Small intestine (tissue), 7 donors: ENCODE measurements around the gene SLC66A1. TPM values are rescaled to one million over a fixed set of nuclear protein-coding genes. Genes with fewer than 3 reads are reported as not detected.

Experiments used
- DNase-seq, 2 donors: peaks; one replicate each; pipeline versions ENCODE4 v3.0.0 to v3.0.0-alpha.2; 2013
- FAIRE-seq: peaks from 2 replicates; lab custom pipeline; 2012; peaks lifted over from hg19 to GRCh38; lab: Jason Lieb, UNC
- H3K27ac ChIP-seq, 3 donors: one replicate each; pipeline ENCODE4 v1.5.1; 2013; ENCODE audit warnings: low read length in 2 of 3, mild to moderate bottlenecking in 2 of 3, control low read depth in 1 of 3, inconsistent platforms in 1 of 3, low read depth in 1 of 3, moderate library complexity in 1 of 3
- H3K27me3 ChIP-seq, 3 donors: one replicate each; pipeline ENCODE4 v1.6.1; 2013; ENCODE audit warnings: low read length in 3 of 3, inconsistent platforms in 1 of 3; ENCODE audit not compliant: control insufficient read depth in 3 of 3, insufficient read depth in 3 of 3
- H3K36me3 ChIP-seq, 3 donors: one replicate each; pipeline ENCODE4 v1.6.1; 2013; ENCODE audit warnings: low read length in 3 of 3, inconsistent platforms in 1 of 3, low read depth in 1 of 3, mild to moderate bottlenecking in 1 of 3, moderate library complexity in 1 of 3; ENCODE audit not compliant: control insufficient read depth in 3 of 3, insufficient read depth in 2 of 3
- H3K4me1 ChIP-seq, 3 donors: one replicate each; pipeline ENCODE4 v1.6.1; 2013; ENCODE audit warnings: low read length in 2 of 3, inconsistent platforms in 1 of 3, low read depth in 1 of 3, mild to moderate bottlenecking in 1 of 3, moderate library complexity in 1 of 3; ENCODE audit not compliant: control insufficient read depth in 3 of 3, insufficient read depth in 2 of 3
- H3K4me3 ChIP-seq, 3 donors: one replicate each; pipeline ENCODE4 v1.5.1; 2013; ENCODE audit warnings: low read length in 3 of 3, control low read depth in 1 of 3, inconsistent platforms in 1 of 3, low read depth in 1 of 3, mild to moderate bottlenecking in 1 of 3, moderate library complexity in 1 of 3
- H3K9me3 ChIP-seq, 2 donors: one replicate each; pipeline ENCODE4 v1.6.1; 2013; ENCODE audit warnings: low read depth in 1 of 2, low read length in 1 of 2; ENCODE audit not compliant: control insufficient read depth in 2 of 2, insufficient read depth in 1 of 2
- WGBS, 3 donors: extraction: QIAGEN DNeasy Blood & Tissue Kit; methylation state at CpG; one replicate each; pipeline ENCODE4 v1.1.7; 2013; 5-methylcytosine and 5-hydroxymethylcytosine counted together
- polyA plus RNA-seq, 4 donors: library from polyadenylated mRNA; stranded (reverse) in 3 of 4; unstranded in 1 of 4; fragments of 200-250 nt in 3 of 4; fragments of 120-200 nt in 1 of 4; gene quantifications; one replicate each; pipeline versions ENCODE4 v1.2.1 to v1.2.3, GENCODE V29; 2013
- donor health status: healthy with polysubstance abuse.
- donor health status: control.
- donor health status: control.
- donor health status: Bipolar disorder and iron deficiency.
- donor health status: healthy.

SLC66A1 gene
- polyA plus RNA-seq, 4 donors, result 14.6 to 46.7 (median 30.0) TPM

GRCh38 chr1:19372602-19373001 is 60.5 kb downstream of the SLC66A1 start:
- no peak for FAIRE-seq
- no peak overlapping the region for H3K4me3 ChIP-seq
- peaks cover 8 to 83% (median 17%) of the 10 kb centered on the region in 3 donors for H3K36me3 ChIP-seq
- H3K27ac ChIP-seq, result peak overlapping the region in 2 of 3 donors; percentile 32 to 64
- peaks cover 0 to 4% of the 10 kb centered on the region in 2 donors for H3K9me3 ChIP-seq
- 85 to 92% (median 92%) methylated on average over 7 of the region's 7 CpGs for WGBS, 3 donors
- H3K4me1 ChIP-seq, result peaks cover 3 to 67% (median 30%) of the 10 kb centered on the region in 3 donors
- no peaks in the 10 kb centered on the region for H3K27me3 ChIP-seq
- DNase-seq, result no peak

GRCh38 chr1:19373211-19374082 is 61.3 kb downstream of the SLC66A1 start:
- 88 to 93% (median 88%) methylated on average over 15 of the region's 15 CpGs for WGBS, 3 donors
- no peak for DNase-seq
- Histone ChIP-seq H3K27ac (peak overlapping the region in 2 of 3 donors; percentile 35 to 78), H3K9me3 (peaks cover 0 to 4% of the 10 kb centered on the region in 2 donors), H3K36me3 (peaks cover 8 to 86% (median 23%) of the 10 kb centered on the region in 3 donors), H3K4me1 (peaks cover 3 to 75% (median 30%) of the 10 kb centered on the region in 3 donors), H3K27me3 (no peaks in the 10 kb centered on the region), H3K4me3 (no peak overlapping the region)
- no peak for FAIRE-seq

GRCh38 chr1:19374083-19374801 is 62.1 kb downstream of the SLC66A1 start:
- H3K9me3 ChIP-seq, result peaks cover 0 to 4% of the 10 kb centered on the region in 2 donors
- FAIRE-seq, result no peak
- peaks cover 8 to 83% (median 23%) of the 10 kb centered on the region in 3 donors for H3K36me3 ChIP-seq
- H3K27me3 ChIP-seq, result no peaks in the 10 kb centered on the region
- H3K4me3 ChIP-seq, result no peak overlapping the region
- peak in 1 of 2 donors; percentile 65 for DNase-seq
- H3K27ac ChIP-seq, result peak overlapping the region; percentile 4 to 78 (median 35)
- peaks cover 3 to 76% (median 30%) of the 10 kb centered on the region in 3 donors for H3K4me1 ChIP-seq
- 80 to 84% (median 82%) methylated on average over 14 of the region's 14 CpGs for WGBS, 3 donors

GRCh38 chr1:19374926-19375325 is 62.8 kb downstream of the SLC66A1 start:
- WGBS, 3 donors, result 89 to 93% (median 92%) methylated on average over 8 of the region's 8 CpGs
- FAIRE-seq (no peak), DNase-seq (no peak)
- Histone ChIP-seq H3K36me3 (peaks cover 8 to 79% (median 19%) of the 10 kb centered on the region in 3 donors), H3K27me3 (no peaks in the 10 kb centered on the region), H3K4me3 (no peak overlapping the region), H3K4me1 (peaks cover 3 to 69% (median 30%) of the 10 kb centered on the region in 3 donors), H3K9me3 (peaks cover 0 to 4% of the 10 kb centered on the region in 2 donors), H3K27ac (peak overlapping the region in 2 of 3 donors; percentile 4 to 78)

- Histone ChIP-seq H3K27me3 (no peaks in the 10 kb centered on the region), H3K4me1 (peaks cover 3 to 61% (median 27%) of the 10 kb centered on the region in 3 donors), H3K9me3 (peaks cover 0 to 4% of the 10 kb centered on the region in 2 donors), H3K36me3 (peaks cover 8 to 80% (median 19%) of the 10 kb centered on the region in 3 donors), H3K27ac (peak overlapping the region in 2 of 3 donors; percentile 73 to 77), H3K4me3 (no peak overlapping the region)
- DNase-seq (no peak), FAIRE-seq (no peak)
- WGBS, 3 donors, result 86 to 98% (median 89%) methylated on average over 6 of the region's 6 CpGs
These were observed 63.7 kb downstream of the SLC66A1 start for GRCh38 chr1:19375631-19376400.

GRCh38 chr1:19376428-19377372 is 64.6 kb downstream of the SLC66A1 start:
- H3K27ac ChIP-seq, result peak overlapping the region; percentile 6 to 77 (median 73)
- peaks cover 8 to 75% (median 21%) of the 10 kb centered on the region in 3 donors for H3K36me3 ChIP-seq
- peak; percentile 76 for FAIRE-seq
- H3K27me3 ChIP-seq, result no peaks in the 10 kb centered on the region
- 33 to 81% (median 57%) methylated on average over 7 of the region's 7 CpGs for WGBS, 3 donors
- no peak overlapping the region for H3K4me3 ChIP-seq
- peaks cover 3 to 52% (median 23%) of the 10 kb centered on the region in 3 donors for H3K4me1 ChIP-seq
- DNase-seq, result peak in 1 of 2 donors; percentile 91
- H3K9me3 ChIP-seq, result peaks cover 0 to 4% of the 10 kb centered on the region in 2 donors
